ENCODE data around the gene FBXO8.

DNA sequence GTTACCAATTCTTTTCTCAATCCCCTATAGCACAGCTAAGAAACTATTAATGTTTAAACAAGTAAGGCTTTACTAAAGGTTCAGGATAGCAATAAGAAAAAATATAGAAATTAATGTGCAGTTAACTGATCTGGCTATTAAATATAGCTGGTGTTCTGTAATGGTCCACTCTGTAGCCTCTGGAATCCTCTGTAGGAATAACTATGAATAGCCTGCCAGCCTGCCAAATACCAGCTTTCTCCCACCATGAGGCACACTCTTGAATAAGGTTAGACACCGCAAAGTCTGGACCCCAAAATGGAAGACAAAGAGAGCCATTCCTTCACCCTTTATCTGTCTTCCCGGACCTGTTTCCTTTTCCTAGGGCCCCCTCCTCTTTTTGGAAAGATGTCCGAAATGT, 30.8 kb upstream of the FBXO8 start:
- no peak for TF ChIP-seq CTCF (IDR thresholded peaks at IDR 0.05)
- TF ChIP-seq SIN3A (IDR thresholded peaks at IDR 0.05; ENCODE audit: borderline replicate concordance, insufficient read depth, low read depth, low read length) = no peak
- TF ChIP-seq, protein P1, sequence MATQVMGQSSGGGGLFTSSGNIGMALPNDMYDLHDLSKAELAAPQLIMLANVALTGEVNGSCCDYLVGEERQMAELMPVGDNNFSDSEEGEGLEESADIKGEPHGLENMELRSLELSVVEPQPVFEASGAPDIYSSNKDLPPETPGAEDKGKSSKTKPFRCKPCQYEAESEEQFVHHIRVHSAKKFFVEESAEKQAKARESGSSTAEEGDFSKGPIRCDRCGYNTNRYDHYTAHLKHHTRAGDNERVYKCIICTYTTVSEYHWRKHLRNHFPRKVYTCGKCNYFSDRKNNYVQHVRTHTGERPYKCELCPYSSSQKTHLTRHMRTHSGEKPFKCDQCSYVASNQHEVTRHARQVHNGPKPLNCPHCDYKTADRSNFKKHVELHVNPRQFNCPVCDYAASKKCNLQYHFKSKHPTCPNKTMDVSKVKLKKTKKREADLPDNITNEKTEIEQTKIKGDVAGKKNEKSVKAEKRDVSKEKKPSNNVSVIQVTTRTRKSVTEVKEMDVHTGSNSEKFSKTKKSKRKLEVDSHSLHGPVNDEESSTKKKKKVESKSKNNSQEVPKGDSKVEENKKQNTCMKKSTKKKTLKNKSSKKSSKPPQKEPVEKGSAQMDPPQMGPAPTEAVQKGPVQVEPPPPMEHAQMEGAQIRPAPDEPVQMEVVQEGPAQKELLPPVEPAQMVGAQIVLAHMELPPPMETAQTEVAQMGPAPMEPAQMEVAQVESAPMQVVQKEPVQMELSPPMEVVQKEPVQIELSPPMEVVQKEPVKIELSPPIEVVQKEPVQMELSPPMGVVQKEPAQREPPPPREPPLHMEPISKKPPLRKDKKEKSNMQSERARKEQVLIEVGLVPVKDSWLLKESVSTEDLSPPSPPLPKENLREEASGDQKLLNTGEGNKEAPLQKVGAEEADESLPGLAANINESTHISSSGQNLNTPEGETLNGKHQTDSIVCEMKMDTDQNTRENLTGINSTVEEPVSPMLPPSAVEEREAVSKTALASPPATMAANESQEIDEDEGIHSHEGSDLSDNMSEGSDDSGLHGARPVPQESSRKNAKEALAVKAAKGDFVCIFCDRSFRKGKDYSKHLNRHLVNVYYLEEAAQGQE (IDR thresholded peaks at IDR 0.05; ENCODE audit: insufficient read depth in 1 of 2, low read depth in 2 of 2, low read length in 1 of 2) = no peak
